HCT116 (cell line): ENCODE data around the gene SLC22A23. TPM values are rescaled to one million over a fixed set of nuclear protein-coding genes. Genes with fewer than 3 reads are reported as not detected.
A peak's percentile ranks its signal among the peaks of the same experiment; 100 is the strongest.

ENCODE experiments used
- EGR1 ChIP-seq: IDR thresholded peaks from 2 replicates; pipeline ENCODE4 v1.6.1; 2012; ENCODE audit warnings: low read depth
- EZH2 ChIP-seq: fragments of 200-600 bp; sonication (generic); IDR thresholded peaks from 2 replicates; pipeline ENCODE4 v1.6.1; 2017; ENCODE audit warnings: antibody characterized with exemption, mixed run types
- EZH2phosphoT487 ChIP-seq: fragments of 200-600 bp; IDR thresholded peaks from 2 replicates; pipeline ENCODE4 v1.6.1; 2018; ENCODE audit warnings: antibody characterized with exemption, borderline replicate concordance
- FOSL1 ChIP-seq: IDR thresholded peaks from 2 replicates; pipeline ENCODE4 v1.6.1; 2012; ENCODE audit warnings: low read depth
- JUND ChIP-seq: IDR thresholded peaks from 2 replicates; pipeline ENCODE4 v1.6.1; 2012
- SP1 ChIP-seq: IDR thresholded peaks from 2 replicates; pipeline ENCODE4 v1.6.1; 2012; ENCODE audit warnings: low read depth
- TCF7L2 ChIP-seq: IDR thresholded peaks from 2 replicates; pipeline ENCODE4 v1.7.0; 2011; ENCODE audit warnings: borderline replicate concordance, inconsistent platforms; ENCODE audit not compliant: insufficient read depth, insufficient read length; ENCODE audit errors: extremely low read depth
- YY1 ChIP-seq: IDR thresholded peaks from 2 replicates; pipeline ENCODE4 v1.6.1; 2011; ENCODE audit warnings: low read length, low read depth, moderate library complexity, mild to moderate bottlenecking; ENCODE audit not compliant: insufficient replicate concordance; ENCODE audit errors: extremely low read depth
- ZFX ChIP-seq: fragments of 450-650 bp; IDR thresholded peaks from 2 replicates; pipeline ENCODE4 v1.6.1; 2017
- ZNF274 ChIP-seq: fragments of 200-500 bp; sonication (Bioruptor generic); IDR thresholded peaks from 2 replicates; pipeline ENCODE4 v1.6.1; 2014; ENCODE audit warnings: mild to moderate bottlenecking, low read depth, low read length, inconsistent platforms
- total RNA-seq: library from RNA; stranded (reverse); gene quantifications from one replicate; pipeline ENCODE4 v1.2.1, GENCODE V29; 2021; ENCODE audit not compliant: unreplicated experiment
- TF ChIP-seq, protein P1 (sequence below): IDR thresholded peaks from 2 replicates; pipeline ENCODE4 v1.6.1; 2012; ENCODE audit warnings: low read depth

Gene SLC22A23
- total RNA-seq, 1 experiment from 2014 or later = 11.5 TPM

DNA sequence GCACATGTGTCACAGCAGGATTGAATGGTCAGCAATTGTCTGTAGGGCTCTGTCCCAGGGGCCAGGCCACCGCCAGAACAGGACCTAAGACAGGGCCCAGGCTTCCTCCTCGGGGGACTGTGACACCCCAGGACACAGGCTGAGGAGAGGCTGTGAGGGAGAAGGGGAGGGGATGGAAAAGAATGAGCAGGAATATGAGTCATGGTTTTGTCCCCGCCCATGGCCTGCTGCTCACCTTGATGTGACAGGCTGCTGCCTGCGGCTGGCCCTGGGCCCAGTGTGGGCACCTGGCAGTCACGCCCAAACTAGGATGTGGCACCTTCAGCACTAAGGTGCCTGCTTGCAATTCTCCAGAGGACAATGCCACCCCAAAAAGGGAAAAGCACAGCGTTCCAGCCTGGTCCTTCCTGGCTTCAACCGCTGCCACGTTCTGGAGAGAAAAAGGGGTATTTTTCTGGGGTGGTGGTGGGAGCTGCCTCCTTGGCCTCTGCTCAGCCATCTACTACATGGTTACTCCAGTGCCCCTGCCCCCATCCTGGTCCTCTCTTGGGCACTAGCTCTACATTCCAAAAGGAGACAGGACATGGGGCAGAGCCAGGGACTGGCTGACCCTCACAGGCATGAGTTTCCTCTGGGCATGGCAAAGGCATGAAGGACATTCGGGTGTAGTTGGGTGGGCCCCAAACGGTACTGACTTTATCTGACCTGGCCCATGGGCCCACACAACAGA lies 93.4 kb downstream of the SLC22A23 start (continued):
- TF ChIP-seq, protein P1, sequence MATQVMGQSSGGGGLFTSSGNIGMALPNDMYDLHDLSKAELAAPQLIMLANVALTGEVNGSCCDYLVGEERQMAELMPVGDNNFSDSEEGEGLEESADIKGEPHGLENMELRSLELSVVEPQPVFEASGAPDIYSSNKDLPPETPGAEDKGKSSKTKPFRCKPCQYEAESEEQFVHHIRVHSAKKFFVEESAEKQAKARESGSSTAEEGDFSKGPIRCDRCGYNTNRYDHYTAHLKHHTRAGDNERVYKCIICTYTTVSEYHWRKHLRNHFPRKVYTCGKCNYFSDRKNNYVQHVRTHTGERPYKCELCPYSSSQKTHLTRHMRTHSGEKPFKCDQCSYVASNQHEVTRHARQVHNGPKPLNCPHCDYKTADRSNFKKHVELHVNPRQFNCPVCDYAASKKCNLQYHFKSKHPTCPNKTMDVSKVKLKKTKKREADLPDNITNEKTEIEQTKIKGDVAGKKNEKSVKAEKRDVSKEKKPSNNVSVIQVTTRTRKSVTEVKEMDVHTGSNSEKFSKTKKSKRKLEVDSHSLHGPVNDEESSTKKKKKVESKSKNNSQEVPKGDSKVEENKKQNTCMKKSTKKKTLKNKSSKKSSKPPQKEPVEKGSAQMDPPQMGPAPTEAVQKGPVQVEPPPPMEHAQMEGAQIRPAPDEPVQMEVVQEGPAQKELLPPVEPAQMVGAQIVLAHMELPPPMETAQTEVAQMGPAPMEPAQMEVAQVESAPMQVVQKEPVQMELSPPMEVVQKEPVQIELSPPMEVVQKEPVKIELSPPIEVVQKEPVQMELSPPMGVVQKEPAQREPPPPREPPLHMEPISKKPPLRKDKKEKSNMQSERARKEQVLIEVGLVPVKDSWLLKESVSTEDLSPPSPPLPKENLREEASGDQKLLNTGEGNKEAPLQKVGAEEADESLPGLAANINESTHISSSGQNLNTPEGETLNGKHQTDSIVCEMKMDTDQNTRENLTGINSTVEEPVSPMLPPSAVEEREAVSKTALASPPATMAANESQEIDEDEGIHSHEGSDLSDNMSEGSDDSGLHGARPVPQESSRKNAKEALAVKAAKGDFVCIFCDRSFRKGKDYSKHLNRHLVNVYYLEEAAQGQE = no peak
- TF ChIP-seq ZFX (no peak), JUND (peak; percentile 89), ZNF274 (no peak), FOSL1 (peak; percentile 83), EZH2phosphoT487 (no peak), TCF7L2 (peak; percentile 77), YY1 (no peak), SP1 (peak; percentile 79), EGR1 (no peak), EZH2 (no peak)
